ENCODE data around the gene ARHGAP6.

Gene ARHGAP6

DNA sequence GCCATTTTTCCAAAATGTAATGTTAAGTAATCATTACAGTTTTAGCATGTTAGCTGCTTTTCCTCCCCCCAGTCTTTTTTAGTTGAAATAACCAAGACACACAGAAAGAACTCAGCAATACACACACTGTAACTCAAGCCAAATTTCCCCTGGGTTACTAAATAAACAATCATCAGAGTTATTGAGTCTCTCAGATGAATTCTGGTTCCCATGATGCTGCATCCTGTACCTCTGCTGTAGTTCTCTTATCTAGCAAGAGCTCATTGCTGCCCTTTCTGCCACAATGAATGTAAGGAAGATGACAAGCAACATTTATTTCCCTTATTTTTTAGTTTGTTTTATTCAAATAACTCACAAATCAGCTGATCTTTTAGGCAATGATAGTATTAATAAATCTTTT lies 185.1 kb downstream of the ARHGAP6 start:
- in situ Hi-C loops (cut with HindIII; ENCODE audit: low pct_ligation_motif_present, low pct_unique_long_range_greater_than_20kb, low sequenced_read_pairs) = no loop called here

GRCh38 chrX:11478911-11479310 lies 186.8 kb downstream of the ARHGAP6 start:
- in situ Hi-C loops (cut with HindIII; ENCODE audit: low pct_ligation_motif_present, low pct_unique_long_range_greater_than_20kb, low sequenced_read_pairs) = no loop called here
- no peak for DNase-seq

More for the DNA sequence above, 185.1 kb downstream of the ARHGAP6 start:
- no peak for DNase-seq

- in situ Hi-C loops (cut with HindIII; ENCODE audit: low pct_ligation_motif_present, low pct_unique_long_range_greater_than_20kb, low sequenced_read_pairs) = no loop called here
- no peak for DNase-seq
Observed at GRCh38 chrX:11478026-11478425, 187.7 kb downstream of the ARHGAP6 start.

DNA sequence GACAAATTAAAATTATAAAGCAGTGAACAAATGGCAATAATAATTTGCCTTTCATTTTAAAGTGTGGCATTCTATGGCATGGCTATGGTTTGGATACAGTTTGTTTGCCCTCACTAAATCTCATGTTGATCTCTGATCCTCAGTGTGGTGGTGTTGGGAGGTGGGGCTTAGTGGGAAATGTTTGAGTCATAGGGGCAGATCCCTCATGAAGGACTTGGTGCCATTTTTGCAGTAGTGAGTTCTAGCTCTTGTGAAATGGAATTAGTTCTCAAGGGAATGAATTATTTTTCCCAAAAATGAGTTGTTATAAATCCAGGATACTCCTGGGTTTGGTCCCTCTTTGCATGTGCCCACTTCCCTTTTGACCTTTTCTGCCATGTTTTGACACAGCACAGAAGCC lies 191.1 kb downstream of the ARHGAP6 start:
- in situ Hi-C loops (cut with HindIII; ENCODE audit: low pct_ligation_motif_present, low pct_unique_long_range_greater_than_20kb, low sequenced_read_pairs) = no loop called here
- DNase-seq = no peak

- in situ Hi-C loops (cut with HindIII; ENCODE audit: low pct_ligation_motif_present, low pct_unique_long_range_greater_than_20kb, low sequenced_read_pairs) = no loop called here
Observed at GRCh38 chrX:11474021-11474420, 191.7 kb downstream of the ARHGAP6 start.

DNA sequence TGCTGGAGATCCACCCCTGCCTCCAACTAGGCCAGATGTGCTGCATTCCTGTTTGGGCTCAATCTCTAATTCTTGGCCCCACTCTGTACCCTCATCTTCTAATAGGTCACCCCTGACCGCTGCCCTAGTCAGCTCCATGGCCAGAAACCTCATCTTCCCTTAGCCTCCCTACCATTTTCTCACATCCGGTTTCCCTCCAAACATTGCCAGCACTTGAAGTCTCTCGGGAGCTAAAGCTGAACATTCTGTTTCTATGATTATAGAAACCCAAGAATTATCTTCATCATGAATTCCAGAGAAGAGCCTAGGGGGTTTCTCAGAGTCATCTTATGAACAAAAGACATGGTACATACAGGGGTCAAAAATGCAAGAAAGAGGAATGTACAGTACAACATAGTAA lies 192.8 kb downstream of the ARHGAP6 start:
- in situ Hi-C loops (cut with HindIII; ENCODE audit: low pct_ligation_motif_present, low pct_unique_long_range_greater_than_20kb, low sequenced_read_pairs) = no loop called here
- no peak for DNase-seq

More at GRCh38 chrX:11474021-11474420, 191.7 kb downstream of the ARHGAP6 start:
- no peak for DNase-seq

DNA sequence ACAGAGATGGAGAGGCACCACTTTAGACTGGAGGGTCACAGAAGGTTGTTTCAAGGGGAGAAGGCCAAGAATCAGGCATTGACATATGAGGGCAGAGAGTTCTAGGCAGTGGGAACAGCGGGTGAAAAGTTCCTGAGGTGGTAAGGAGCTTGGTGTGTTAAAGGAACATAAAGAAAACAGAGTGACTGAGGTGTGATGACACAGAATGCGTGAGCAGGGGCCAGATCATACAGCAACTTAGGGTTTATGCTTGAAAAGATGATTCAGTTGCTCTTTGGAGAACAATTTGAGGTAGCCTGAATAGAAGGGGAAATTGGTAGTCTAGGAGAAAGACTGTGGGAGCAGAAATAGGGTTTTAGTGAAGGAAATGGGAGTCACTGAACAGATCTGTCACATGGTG lies 193.3 kb downstream of the ARHGAP6 start:
- no peak for DNase-seq
- in situ Hi-C loops (cut with HindIII; ENCODE audit: low pct_ligation_motif_present, low pct_unique_long_range_greater_than_20kb, low sequenced_read_pairs) = no loop called here

- no peak for DNase-seq
Observed at GRCh38 chrX:11470250-11470974, 195.3 kb downstream of the ARHGAP6 start.

DNA sequence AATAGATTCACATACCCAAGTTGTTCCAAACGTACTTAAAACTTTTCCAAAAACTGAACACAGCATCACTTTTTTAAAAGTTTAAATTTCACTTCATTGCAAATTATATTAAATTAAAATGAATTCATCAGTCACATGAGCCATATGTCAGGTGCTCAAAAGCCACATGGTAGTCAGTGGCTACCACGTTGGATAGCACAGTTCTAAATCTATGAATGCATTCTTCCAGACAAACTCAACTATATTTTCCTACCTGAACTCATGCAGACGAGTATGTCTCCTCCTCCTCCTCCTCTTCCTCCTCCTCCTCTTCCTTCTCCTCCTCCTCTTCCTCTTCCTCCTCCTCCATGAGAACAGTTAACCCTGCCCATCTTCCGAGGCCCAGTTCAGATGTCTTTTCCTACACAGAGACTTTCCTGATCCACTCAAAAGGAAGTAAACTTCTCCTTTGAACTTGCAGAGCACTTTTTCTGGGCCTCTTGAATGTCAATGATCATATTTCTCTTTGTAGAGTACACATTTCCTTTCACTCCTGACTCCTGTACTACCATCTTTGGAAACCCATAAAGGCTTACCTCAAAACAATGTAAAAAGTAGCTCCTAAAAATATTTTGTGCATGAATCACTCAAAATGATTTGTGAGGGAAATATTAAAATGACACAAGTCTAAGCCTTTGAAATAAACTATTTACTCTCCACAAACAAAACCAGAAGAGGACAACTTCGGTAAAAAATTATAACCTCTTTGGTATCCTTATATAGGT lies 199.9 kb downstream of the ARHGAP6 start:
- in situ Hi-C loops (cut with HindIII; ENCODE audit: low pct_ligation_motif_present, low pct_unique_long_range_greater_than_20kb, low sequenced_read_pairs) = no loop called here
- no peak for DNase-seq

More at GRCh38 chrX:11470250-11470974, 195.3 kb downstream of the ARHGAP6 start:
- in situ Hi-C loops (cut with HindIII; ENCODE audit: low pct_ligation_motif_present, low pct_unique_long_range_greater_than_20kb, low sequenced_read_pairs) = no loop called here

- in situ Hi-C loops (cut with HindIII; ENCODE audit: low pct_ligation_motif_present, low pct_unique_long_range_greater_than_20kb, low sequenced_read_pairs) = no loop called here
- DNase-seq = no peak
Observed at GRCh38 chrX:11464836-11465463, 200.8 kb downstream of the ARHGAP6 start.

DNA sequence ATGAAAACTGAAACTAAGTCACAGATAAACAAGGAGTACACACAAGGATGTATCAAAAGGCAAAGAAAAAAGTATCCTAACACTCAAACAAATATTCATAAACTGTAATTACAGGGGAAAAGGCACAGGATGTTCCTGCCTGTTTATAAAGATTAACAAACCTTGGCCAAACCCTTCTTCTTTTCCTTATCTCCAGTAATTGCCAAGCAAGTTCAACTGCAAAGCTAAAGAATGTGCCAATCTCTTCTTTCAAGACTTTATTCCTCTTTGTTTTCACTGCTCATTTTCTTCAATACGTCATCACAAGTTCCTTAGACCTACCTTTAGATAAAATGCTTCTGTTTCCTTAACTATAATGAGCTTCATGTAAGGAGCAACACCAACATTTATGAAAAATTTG lies 201.3 kb downstream of the ARHGAP6 start:
- DNase-seq = no peak

DNA sequence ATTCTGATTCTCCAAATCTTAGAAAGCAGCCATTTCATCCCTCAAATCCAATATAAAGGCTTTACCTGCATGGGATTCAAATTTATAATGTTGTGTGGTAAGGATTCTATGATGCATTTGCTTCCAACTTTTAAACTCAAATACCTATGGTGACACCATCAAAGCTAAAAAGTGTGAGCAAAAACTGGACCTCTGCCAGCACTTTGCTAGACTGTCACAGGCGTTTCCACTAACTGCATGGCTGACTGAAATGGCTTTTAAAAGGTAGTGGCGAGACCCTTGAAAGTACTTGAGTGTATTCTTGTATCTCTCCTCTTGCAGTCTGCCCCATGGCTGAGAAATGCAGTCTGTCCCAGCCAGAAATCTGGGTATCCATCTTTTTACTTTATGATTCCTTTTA lies 203.1 kb downstream of the ARHGAP6 start:
- no peak for DNase-seq
- in situ Hi-C loops (cut with HindIII; ENCODE audit: low pct_ligation_motif_present, low pct_unique_long_range_greater_than_20kb, low sequenced_read_pairs) = no loop called here

More for the DNA sequence above, 201.3 kb downstream of the ARHGAP6 start:
- in situ Hi-C loops (cut with HindIII; ENCODE audit: low pct_ligation_motif_present, low pct_unique_long_range_greater_than_20kb, low sequenced_read_pairs) = no loop called here

DNA sequence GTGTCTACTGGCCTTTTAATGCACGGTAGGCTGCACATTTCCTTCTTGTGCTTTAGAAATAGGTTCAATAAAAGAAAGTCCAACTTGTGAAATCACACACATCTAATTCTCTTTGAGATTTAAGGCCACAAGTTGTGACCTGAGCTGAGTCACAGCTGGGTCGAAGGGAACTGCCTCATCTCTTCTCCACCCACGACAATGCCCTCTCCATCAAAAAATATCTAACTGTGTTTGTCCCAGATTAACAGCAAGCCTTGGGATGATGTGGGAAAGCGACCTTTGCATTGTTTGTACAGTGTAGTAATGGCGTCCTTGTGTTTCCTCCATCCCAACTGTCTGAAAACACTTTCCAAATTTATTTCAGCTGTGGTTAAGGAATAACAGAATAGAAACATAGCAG lies 203.6 kb downstream of the ARHGAP6 start:
- no peak for DNase-seq
- in situ Hi-C loops (cut with HindIII; ENCODE audit: low pct_ligation_motif_present, low pct_unique_long_range_greater_than_20kb, low sequenced_read_pairs) = no loop called here

DNA sequence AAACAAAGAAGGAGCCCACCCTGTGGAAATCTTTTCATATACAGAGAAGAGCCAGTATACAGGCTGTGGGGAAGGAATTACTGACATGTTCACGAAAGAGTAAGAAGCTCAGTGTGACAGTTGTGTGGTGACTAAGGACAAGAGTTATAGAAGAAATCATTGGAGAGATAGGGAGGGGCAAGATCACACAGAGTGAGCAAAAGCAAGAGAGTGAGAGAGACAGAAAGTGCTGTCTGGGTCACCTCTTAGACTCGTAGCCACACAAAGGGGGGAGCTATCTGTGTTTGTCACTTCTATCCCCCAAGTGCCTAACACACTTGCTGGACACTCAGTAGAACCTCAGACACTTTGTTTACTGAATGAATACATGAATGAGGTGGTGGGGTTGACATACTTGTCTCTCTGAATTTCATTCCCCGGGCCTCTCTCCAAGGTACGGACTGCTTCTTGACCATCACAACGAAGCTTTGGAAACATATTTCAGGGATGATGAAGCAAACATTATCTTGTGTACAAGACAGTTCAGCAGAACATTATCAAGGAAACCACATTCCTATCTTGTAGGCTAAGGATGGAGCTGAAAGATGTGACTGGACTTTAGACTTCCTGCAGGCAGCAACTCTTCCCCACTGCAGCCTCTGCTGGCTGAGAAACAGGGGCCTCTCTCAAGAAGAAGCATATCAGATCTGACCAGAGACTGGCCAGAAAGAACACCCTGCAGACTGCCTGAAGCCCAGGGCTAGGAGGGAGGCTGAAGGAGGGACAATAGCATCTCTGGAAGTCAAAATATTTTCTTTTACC lies 204.3 kb downstream of the ARHGAP6 start:
- no peak for DNase-seq
- in situ Hi-C loops (cut with HindIII; ENCODE audit: low pct_ligation_motif_present, low pct_unique_long_range_greater_than_20kb, low sequenced_read_pairs) = no loop called here

DNA sequence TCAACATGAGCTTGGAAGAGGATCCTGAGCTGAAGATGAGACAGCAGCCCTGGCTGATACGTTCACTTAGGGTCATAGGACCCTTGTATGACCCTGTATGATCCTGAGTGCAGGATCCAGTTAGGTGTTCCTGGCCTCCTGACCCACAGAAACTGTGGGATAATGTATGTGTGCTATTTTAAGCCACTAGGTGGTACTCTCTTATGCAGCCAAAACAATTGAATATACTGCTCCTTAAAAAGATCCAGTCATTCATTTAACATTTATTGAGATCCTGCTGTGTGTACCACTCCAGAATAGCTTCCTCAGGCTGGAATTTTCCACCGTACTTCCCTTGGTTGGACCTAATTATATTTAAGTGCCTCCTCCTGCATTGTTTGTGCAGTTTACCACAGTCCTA lies 205.4 kb downstream of the ARHGAP6 start:
- DNase-seq = no peak
- in situ Hi-C loops (cut with HindIII; ENCODE audit: low pct_ligation_motif_present, low pct_unique_long_range_greater_than_20kb, low sequenced_read_pairs) = no loop called here

DNA sequence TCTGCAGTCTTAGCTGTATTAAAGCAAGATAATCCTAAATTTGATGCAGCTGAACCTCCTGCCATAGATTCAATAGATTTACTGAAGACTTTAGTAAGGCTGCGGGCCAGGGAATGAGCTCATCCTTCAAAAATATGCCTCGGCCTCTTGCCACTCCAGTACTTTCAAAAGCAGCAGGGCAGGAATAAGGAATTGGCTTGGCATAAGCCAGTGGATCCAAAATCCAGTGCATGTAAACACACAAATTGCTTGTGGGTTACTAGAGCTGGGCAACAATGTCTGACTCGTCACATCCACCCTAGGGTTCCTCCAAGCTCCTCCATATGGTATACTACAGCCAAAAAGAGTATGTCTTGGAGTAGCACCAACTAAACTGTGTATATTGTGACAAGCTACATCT lies 207.6 kb downstream of the ARHGAP6 start:
- in situ Hi-C loops (cut with HindIII; ENCODE audit: low pct_ligation_motif_present, low pct_unique_long_range_greater_than_20kb, low sequenced_read_pairs) = no loop called here
- no peak for DNase-seq

- in situ Hi-C loops (cut with HindIII; ENCODE audit: low pct_ligation_motif_present, low pct_unique_long_range_greater_than_20kb, low sequenced_read_pairs) = no loop called here
- DNase-seq = no peak
Observed at GRCh38 chrX:11451151-11451550, 214.6 kb downstream of the ARHGAP6 start.

GRCh38 chrX:11450354-11450753 lies 215.4 kb downstream of the ARHGAP6 start:
- no peak for DNase-seq
- in situ Hi-C loops (cut with HindIII; ENCODE audit: low pct_ligation_motif_present, low pct_unique_long_range_greater_than_20kb, low sequenced_read_pairs) = no loop called here

GRCh38 chrX:11449613-11450012 lies 216.1 kb downstream of the ARHGAP6 start:
- DNase-seq = no peak
- in situ Hi-C loops (cut with HindIII; ENCODE audit: low pct_ligation_motif_present, low pct_unique_long_range_greater_than_20kb, low sequenced_read_pairs) = no loop called here

All from ACHN (cell line).